HFFc6 (cell line): ENCODE results near the gene RPS18. TPM values are rescaled to one million over a fixed set of nuclear protein-coding genes. Genes with fewer than 3 reads are reported as not detected.
"Not testable (repeated sequence)": the region's sequence is repeated elsewhere in the genome, so short reads cannot be mapped to it uniquely, and the experiment has no call there.

Source experiments
- DNase-seq: peaks from one replicate; pipeline ENCODE4 v3.0.0-alpha.2; 2018
- H3K27ac Mint-ChIP-seq: 2 replicates; pipeline ENCODE4 v1.8.0; 2020; ENCODE audit warnings: mild to moderate bottlenecking, mixed read lengths
- H3K27me3 Mint-ChIP-seq: 2 replicates; pipeline ENCODE4 v1.8.0; 2021; ENCODE audit warnings: mild to moderate bottlenecking, moderate library complexity, mixed read lengths; ENCODE audit not compliant: insufficient read depth
- H3K36me3 Mint-ChIP-seq: 2 replicates; pipeline ENCODE4 v1.8.0; 2021; ENCODE audit warnings: low read depth, mixed read lengths
- H3K4me1 Mint-ChIP-seq: 2 replicates; pipeline ENCODE4 v1.8.0; 2020; ENCODE audit warnings: low read depth, mixed read lengths
- H3K4me3 Mint-ChIP-seq: 2 replicates; pipeline ENCODE4 v1.8.0; 2020; ENCODE audit warnings: mild to moderate bottlenecking, moderate library complexity, mixed read lengths
- H3K9me3 Mint-ChIP-seq: 2 replicates; pipeline ENCODE4 v1.8.0; 2020; ENCODE audit warnings: mild to moderate bottlenecking, mixed read lengths
- CTCF ChIP-seq: fragments of 200-600 bp; sonication (generic); IDR thresholded peaks from 2 replicates; pipeline ENCODE4 v1.5.0; 2021; ENCODE audit warnings: antibody characterized with exemption, mild to moderate bottlenecking
- total RNA-seq, 6 experiments: library from RNA; stranded (reverse); fragmentation: NEBNext Ultra II Directional; extraction: Animal tissue kit (Norgen Biotek cat#: 25700); gene quantifications; 2 replicates in 1 of 6; 3 replicates in 5 of 6; pipeline ENCODE4 v1.2.3, GENCODE V29; 2021

The RPS18 gene
- total RNA-seq, 6 experiments from 2014 or later = 1,449 to 2,347 (median 1,965) TPM

GRCh38 chr6:33273129-33273923 is 1.5 kb downstream of the RPS18 start:
- Mint-ChIP-seq H3K4me1 (peaks cover 60% of the 10 kb centered on the region), H3K27me3 (peaks cover 27% of the 10 kb centered on the region), H3K27ac (peak overlapping the region; percentile 99), H3K9me3 (peaks cover 14% of the 10 kb centered on the region), H3K36me3 (peaks cover 58% of the 10 kb centered on the region), H3K4me3 (peak overlapping the region; percentile 97)
- no peak for TF ChIP-seq CTCF
- no peak for DNase-seq

GRCh38 chr6:33273924-33274902 is 2.3 kb downstream of the RPS18 start:
- Mint-ChIP-seq H3K4me3 (peak overlapping the region; percentile 97), H3K27me3 (peaks cover 27% of the 10 kb centered on the region), H3K4me1 (peaks cover 60% of the 10 kb centered on the region), H3K27ac (peak overlapping the region; percentile 99), H3K9me3 (peaks cover 14% of the 10 kb centered on the region), H3K36me3 (peaks cover 58% of the 10 kb centered on the region)
- no peak for DNase-seq
- TF ChIP-seq CTCF = no peak

GRCh38 chr6:33275795-33276580 is 4.1 kb downstream of the RPS18 start:
- DNase-seq = not testable (repeated sequence)
- Mint-ChIP-seq H3K36me3 (peaks cover 48% of the 10 kb centered on the region), H3K4me3 (peak overlapping the region; percentile 97), H3K27me3 (peaks cover 25% of the 10 kb centered on the region), H3K4me1 (peaks cover 47% of the 10 kb centered on the region), H3K9me3 (peaks cover 14% of the 10 kb centered on the region), H3K27ac (peak overlapping the region; percentile 99)

- H3K36me3 Mint-ChIP-seq = peaks cover 48% of the 10 kb centered on the region
- H3K27me3 Mint-ChIP-seq = peaks cover 25% of the 10 kb centered on the region
- peaks cover 47% of the 10 kb centered on the region for H3K4me1 Mint-ChIP-seq
- H3K4me3 Mint-ChIP-seq = peak overlapping the region; percentile 97
- no peak for DNase-seq
- no peak for TF ChIP-seq CTCF
- peaks cover 14% of the 10 kb centered on the region for H3K9me3 Mint-ChIP-seq
- peak overlapping the region; percentile 99 for H3K27ac Mint-ChIP-seq
Observed at GRCh38 chr6:33276581-33276863, 4.6 kb downstream of the RPS18 start.

- TF ChIP-seq CTCF = peak; percentile 76
- DNase-seq = peak; percentile 58
- Mint-ChIP-seq H3K27me3 (peaks cover 22% of the 10 kb centered on the region), H3K4me1 (peaks cover 47% of the 10 kb centered on the region), H3K27ac (peak within 1 kb of the TSS; percentile 99), H3K4me3 (peak within 1 kb of the TSS; percentile 97), H3K36me3 (peaks cover 46% of the 10 kb centered on the region), H3K9me3 (peaks cover 10% of the 10 kb centered on the region)
Observed at GRCh38 chr6:33276864-33277662, 5.2 kb downstream of the RPS18 start, which contains the start of gene B3GALT4. Gene B3GALT4 (plus strand): TSS chr6:33277123. CDS start chr6:33277420, 297 bp downstream.
